GM04503 (cell line): Measurements from ENCODE around the gene EPB41L2.

Experiments used
- DNase-seq: peaks from one replicate; pipeline ENCODE4 v3.0.0-alpha.2; 2012; ENCODE audit warnings: low read depth

The EPB41L2 gene

DNA sequence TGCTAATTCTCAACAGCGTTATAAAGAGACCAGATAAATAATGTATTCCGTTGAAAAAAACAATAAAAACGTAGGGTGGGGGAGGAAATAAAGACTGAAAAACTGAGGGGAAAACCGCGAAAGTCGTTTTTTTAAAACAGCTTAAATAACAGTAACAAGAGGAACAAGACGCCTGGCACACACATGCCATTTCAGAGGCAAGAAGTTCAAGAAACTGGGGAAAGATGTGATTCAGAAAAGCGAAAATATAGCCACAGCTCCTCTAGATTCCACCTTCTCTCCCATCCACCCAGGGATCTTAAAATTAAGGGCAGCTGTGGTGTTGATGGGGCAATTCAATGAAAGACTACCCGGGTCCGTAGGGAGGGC, 1.3 kb downstream of the EPB41L2 start:
- DNase-seq: no peak

DNA sequence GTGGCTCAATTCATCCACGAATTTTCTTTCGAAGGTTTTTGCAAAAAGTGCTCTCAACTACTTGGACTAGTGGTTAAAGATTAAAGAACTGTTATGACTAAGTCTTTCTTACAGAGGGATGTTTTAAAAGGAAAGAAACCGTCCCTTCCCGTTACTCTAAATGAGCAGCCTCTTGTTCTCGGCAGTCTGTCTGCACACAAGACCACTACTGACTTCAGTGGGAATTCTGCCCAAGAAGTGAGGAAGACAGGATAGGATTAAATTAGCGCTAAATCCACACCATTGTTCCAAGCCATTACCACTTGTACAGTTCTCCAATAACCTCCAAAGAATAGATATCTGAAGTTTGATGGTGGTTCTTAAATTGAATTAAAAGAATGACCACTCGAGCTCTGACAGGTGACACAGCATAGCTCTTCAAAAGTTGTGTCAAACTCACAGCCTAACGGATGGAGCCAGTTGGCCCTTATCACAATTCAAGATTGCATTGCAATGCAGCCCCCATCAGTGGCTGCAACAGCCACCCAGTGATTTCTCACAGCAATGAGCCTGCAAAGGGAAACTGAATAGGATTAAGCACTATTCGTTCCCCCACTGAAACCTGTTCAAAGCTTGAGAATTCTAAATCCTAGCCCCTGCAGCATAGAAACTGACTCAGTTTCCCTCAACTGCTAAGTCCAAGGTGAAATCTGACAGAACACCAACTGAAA, 1.8 kb downstream of the EPB41L2 start:
- no peak for DNase-seq

DNA sequence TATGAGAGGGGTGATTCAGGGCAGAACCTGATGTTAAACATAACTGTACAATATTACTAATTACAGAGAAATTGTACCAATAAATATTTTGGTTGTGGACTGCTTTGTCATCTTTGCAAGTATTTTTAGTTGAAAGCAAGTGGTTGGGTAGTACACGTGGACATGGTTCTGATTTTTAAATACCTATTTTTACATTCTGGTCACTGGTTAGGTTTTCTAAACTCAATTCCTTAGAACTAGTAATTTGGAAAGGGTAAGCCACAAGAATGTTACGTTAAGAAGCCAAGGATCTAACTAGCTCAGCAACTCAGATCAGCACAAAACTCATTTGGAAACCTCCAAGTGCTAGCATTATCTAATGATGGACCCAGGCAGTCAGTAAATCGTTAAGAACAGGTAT, 2.7 kb downstream of the EPB41L2 start:
- no peak for DNase-seq

DNA sequence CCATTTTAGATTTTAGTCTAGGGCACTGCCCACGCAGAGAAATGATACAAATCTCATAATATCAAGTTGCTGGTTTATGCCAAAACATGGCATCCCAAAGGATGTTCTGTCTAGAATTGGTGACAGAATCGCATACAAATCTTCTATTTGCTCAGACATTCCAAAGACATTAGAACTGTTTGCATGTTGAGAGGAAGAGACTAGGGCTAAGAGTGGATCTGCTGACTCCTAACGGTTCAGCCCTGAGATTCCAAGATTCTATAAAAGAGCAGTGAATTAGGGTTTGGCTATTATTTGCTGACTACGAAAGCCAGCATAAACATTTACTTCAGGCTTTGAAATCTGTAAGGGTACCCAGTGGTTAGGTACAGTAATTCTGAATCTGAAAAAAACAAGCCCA, 3.6 kb downstream of the EPB41L2 start:
- DNase-seq: no peak

DNA sequence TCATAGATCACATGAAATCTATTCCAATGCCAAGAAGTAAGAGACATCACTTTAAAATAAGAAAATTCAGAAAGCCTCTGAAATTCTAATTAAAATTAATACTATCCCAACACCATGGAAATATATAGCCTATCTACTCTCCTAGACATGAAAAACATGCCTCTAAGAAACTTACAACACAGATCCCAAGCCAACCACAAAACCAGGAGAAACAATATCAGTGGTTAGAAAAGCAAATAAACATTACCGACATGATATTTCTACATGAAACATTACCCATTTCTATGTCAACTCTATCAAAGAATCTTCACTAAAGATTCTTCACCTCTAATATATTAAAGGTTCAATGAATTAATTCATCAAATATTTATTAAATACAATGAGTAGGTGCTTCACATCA, 4.8 kb downstream of the EPB41L2 start:
- DNase-seq: no peak

DNA sequence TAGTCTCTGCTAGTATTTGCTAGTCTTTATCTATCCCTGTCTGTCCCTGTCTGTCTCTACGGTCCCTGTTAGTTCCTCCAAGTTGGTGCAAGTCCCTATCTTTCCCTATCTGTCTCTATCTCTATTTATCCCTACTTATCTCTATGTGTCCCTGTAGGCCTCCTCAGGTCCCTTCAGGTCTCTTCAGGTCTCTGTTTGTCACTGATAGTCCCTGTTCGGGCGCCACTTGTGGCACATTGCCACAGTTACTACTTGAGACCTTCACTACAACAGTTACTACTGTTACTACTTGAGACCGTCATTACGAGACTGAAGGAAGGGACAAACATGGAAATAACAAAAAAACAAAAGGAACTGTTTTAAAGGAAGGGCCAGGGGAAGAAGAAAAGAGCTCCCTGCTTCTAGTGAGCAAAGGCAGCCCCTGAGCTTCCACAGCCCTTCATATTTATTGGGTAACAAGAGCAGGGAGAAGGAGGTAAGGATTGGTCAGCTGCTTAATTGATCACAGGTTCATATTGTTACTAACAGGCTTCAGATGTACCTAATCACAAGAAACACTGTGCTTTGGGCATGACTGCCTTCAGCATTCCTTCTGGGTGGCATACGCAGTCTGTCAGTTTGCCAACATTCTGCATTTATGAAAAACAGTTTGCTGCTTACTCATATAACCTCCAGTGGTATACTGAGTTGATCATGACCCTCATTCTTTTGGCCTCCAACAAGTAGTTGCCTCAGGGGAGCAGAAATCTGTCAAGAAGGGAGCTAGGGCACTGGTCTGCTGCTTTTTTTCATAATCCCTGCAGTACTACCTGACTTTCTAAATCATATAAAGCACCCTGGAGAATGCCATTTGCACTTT, 8.4 kb downstream of the EPB41L2 start:
- no peak for DNase-seq

DNA sequence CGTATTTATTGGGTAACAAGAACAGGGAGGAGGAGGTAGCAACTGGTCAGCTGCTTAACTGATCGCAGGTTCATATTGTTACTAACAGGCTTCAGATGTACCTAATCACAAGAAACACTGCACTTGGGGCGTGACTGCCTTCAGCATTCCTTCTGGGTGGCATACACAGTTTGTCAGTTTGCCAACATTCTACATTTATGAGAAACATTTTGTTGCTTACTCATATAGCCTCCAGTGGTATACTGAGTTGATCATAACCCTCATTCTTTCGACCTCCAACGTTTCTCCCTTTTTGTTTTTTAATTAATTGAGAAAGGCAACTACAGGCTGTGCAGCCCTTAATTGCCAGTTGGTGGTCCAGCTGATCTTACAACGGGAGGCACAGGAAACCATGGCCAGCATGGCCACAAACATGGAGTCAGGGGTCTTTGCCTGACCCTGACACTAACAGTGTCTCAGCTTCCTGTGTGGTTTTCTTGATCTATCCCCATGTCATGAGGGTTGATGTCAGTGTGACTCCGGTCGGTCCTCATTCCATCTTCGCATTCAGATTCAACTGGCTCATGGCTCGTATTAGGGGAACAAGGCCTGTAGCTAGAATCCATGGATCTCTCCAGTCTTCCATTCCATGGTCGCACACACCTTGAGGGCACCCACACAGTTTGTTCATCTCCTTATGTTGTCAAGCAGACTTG, 9.4 kb downstream of the EPB41L2 start:
- DNase-seq: no peak

DNA sequence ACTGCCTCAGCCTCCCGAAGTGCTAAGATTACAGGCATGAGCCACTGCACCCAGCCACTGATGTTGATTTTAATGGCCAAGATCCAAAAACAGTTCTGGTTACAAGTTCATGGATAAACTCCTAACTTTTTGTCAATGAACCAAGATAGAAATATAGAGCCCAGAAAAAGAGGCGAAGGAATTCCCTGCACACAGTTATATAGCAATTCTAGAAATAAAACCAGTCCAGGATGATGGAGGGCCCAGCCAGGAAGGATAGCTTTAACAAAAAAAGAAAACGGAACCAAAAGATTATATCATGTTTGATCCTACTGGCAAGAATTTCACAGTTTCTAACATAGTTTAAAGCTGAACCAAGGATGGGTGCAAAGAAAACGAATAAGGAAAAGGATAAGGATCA, 10.9 kb downstream of the EPB41L2 start:
- no peak for DNase-seq

DNA sequence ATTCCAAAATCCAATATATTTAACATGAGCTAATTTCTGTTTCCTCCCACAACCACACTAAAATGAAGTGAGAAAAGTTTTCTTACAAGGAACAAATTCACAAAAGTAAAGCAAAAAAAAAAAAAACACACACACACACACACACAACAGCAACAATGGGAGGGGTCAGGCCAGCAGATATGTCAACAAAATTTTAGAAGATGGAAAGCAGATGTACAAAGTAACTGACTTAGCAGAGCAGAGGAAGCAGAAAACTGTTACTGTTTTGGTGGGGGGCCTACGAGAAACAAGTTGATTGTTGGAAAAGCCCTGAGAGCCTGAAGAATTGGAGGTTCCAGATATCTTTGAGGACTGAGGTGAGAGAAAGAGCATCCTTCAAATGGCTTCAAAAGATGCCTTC, 11.7 kb downstream of the EPB41L2 start:
- DNase-seq: no peak

DNA sequence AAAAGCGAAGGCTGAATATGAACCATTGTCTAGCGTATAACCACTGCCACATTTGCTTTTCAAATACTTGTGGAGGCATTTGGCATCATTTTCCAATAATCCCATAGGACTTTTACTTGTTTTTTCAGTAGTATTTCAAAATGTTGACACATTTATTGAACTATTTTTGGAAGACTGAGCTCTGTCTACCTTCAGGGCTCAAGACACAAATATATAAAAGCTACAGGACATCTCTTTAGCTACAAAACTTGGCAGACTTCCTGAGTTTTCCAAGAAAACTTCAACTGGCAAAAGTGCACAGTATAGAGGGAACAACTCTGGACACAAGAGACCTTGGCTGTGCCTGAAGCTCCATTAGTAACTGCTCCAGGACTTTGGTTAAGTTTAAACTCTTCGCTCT, 13.4 kb downstream of the EPB41L2 start:
- no peak for DNase-seq

DNA sequence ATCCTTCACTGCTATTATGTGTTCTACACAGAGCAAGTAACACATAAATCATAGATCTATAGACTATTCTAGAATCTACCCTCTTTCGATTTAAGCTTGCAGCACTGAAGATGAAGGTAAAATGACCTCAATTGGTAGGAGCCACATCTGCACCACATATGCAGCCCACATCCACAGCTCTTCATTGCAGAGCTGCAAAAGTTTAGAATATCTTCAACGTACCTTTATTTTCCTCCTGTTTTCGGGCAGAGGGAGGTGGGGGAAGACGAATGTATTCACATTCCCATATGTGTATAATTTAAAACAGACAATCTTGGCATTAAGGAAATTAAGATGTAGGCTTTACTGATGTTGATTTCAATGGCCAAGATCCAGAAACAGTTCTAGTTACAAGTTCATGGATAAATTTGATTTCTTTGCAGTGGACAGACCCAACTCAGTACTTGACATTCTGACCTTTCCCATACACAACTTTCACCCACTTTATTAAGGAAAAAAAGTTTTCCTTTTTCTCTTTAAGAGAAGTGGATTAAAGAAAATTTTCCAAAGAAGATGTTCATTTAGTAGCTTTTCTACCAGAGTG, 14.0 kb downstream of the EPB41L2 start:
- no peak for DNase-seq

DNA sequence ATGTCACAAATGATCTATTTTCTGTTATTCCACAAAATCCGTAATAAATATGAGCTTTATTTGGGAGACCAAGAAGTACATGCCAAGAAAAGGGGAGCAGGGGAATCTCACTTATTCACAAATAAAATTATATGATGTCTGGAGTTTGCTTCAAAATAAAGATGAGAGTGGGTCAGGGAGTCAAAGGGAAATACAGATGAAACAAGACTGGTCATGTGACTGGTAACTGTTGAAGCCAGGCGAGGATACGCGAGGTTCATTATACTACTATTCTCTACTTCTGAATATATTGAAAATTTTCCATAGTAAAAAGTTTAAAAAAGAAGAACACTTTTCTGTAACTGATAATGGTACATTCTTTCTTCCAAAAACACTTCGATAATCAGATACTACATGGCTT, 14.6 kb downstream of the EPB41L2 start:
- DNase-seq: no peak

DNA sequence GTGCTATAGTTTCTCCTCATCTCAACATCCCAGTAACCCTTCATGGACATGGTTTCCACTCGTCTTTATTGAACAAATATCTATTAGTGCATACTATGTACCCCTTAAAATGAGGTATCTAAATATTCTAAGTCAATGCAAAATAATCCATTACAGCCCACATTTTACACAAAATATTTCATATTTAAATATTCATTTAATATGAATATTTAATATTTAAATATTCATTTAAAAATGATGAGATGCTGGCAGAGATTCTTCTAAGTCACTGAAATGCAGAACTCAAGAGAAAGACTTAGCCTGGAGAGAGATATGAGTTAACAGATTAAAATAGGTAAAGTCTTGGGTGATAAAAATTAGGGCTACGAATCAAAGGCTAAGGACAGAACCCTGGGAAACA, 17.9 kb downstream of the EPB41L2 start:
- no peak for DNase-seq

DNA sequence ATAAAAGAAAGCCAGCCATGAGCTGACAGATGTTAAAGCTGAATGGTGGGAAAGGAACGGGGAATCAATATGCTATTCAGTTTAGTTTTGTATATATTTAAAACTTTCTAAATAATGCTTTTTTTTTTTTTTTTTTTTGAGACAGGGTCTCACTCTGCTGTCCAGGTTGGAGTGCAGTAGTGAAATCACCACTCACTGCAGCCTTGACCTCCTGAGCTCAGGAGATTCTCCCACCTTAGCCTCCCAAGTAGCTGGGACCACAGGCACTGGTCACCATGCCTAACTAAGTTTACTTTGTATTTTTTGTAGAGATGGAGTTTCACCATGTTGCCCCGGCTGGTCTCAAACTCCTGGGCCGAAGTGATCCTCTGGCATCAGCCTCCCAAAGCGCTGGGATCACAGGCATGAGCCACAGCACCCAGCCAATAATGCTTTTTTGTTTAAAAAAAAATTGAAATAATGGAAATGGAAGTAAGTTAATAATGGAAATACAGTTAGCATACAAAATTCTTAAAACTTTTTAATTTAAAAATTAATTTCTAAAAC, 19.1 kb downstream of the EPB41L2 start:
- no peak for DNase-seq

DNA sequence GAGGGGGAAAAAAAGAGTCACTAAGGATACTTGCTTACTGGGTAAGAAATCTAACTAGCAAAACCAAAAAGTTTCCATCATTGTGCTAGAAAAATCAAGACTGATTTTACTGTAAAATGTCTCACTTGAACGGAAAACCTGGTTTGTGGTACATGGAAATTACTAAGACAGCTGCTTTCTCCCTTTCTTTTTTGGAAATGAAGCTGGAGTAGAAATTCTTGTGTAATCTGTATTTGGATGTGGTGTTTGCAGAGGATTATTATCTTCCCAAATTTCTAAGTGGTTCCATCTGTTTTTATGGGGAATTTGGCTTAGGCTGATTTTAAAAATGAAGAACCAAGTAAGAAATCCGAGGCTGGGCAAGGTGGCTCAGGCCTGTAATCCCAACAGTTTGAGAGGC, 20.4 kb downstream of the EPB41L2 start:
- DNase-seq: no peak

DNA sequence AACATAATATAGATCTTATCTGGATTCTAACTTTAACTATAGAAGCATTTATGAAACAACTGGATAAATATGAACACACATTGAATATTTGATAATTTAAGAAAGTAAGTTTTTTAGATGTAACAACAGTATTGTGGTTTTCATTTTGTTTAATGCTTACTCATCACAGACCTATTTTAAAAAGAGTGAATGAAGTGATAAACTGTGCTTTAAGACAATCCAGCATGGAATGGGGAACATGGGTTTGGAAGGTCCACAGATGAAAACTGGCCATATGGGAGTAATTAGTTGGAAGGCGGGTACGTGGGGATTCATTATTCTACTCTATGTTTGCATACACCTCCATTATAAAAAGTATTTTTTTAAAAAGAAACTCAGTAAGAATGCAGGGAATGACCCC, 21.2 kb downstream of the EPB41L2 start:
- no peak for DNase-seq

DNA sequence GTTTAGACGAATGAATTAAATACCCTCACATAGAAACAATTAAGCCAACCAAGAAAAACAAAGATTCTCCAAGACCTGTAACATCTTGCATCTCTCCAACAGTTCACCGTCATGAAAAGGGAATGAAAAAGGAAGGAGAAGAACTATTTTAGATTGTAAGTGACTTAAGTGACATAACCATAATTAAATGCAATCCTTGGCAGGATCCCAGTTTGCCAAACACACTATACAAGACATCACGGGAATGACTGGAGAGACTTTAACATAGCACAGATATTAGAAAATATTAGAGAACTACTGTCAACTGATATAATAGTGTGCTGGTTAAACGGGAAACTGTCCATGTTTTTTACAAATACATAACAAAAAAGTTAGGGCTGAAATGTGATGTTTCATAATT, 22.2 kb downstream of the EPB41L2 start:
- no peak for DNase-seq

DNA sequence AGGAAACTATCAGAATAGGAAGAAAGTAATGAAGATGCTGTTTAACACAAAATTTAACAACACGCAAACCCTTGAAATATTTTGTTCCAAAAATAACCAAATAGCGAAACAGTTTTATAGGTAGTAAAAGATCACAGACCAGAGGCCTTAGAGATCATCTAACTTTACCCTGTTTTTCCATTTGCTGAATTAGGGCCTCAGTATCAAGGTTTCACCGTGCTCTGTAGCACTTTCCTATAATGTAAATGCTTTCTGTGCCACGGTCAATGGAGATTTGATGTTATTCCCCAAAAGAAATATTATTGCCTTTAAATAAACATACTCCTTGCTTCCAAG, 23.7 kb downstream of the EPB41L2 start:
- no peak for DNase-seq

DNA sequence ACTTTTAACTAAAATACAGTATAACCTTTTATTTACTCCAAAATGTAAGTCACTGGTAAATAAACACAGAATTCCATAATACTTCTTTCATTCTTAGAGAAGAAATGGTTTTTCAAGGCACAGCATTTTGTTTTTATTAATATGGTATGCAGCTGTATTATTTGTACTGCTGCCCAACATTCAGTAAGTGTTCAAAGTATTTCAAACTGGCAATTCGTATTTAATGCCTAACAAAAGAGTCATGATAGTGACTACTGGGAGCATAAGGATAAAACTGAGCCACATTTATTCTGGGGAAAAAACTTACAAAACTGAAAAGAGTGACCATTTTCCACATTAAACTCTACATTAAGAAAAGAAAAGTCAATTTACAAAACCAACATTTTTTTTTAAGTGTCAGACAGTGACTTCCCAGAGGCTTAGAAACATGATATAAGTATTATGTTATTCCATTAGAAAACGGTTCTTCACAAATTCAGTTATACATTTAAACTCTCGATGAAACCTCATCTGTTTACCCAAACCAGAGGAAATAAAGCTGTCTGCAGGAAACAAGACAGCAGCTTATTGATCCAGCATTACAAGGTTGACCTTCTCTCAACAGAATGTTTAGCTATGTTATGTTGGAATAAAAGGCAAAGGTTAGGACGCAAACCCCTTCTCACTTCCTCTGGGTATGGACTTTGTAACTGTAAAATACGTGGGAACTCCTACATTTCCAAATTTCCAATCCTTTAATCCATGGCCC, 24.3 kb downstream of the EPB41L2 start:
- no peak for DNase-seq

DNA sequence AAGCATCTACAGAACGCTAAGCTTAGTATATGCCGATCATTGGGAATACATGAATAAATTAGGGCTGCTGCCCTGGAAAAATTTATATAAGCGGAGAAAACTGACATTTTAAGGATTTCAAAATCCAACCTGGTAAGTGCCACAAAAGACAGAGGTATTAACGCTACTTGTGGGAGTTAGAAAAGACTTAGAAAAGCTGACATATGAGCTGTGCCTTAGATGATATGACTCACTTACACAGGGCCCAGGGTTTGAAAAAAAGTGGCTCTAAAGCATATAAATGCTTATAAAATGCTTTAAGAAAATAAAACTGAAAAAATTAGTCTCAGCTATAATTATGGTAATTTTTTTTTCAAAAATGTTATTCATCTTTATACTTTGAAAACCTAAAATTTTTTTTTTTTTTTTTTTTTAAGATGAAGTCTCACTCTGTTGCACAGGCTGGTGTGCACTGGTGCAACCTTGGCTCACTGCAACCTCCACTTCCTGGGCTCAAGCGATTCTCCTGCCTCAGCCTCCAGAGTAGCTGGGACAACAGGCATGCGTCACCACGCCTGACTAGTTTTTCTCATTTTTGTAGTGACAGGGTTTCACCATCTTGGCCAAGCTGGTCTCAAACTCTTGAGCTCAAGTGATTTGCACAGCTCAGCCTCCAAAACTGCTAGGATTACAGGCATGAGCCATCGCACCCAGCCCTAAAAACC, 25.7 kb downstream of the EPB41L2 start:
- no peak for DNase-seq

DNA sequence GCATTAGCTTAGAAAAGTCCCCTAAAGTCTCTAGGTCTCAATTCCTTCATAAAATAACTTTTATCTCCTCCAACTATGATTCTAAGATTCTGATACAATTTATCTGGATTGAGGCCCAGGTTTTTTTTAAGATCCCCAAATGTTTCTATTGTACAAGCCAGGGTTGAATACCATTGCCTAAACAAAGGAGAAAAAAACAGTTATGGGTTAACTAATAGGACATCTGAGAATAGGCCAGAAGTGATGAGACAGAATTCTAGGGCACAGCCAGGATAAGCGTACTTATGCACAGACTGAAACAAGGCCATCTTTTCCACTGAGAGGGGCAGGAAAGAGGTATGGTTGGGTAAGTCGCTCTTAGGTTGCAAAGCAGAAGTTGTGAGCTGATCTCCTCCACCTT, 26.4 kb downstream of the EPB41L2 start:
- DNase-seq: no peak
